GM12878 (cell line): ENCODE results near the gene SOX6. TPM values are rescaled to one million over a fixed set of nuclear protein-coding genes. Genes with fewer than 3 reads are reported as not detected.

ENCODE experiments used
- ATAC-seq: fragments of 200-7000 bp; cut with Tn5 transposase; 3 replicates; pipeline ENCODE4 v1.9.1; 2020; ENCODE audit warnings: mild to moderate bottlenecking, moderate library complexity
- BruUV-seq: library from RNA; stranded (reverse); fragments of 400-500 nt; replicated peaks from 2 replicates; lab custom pipeline; 2021; lab: Mats Ljungman, UMichigan
- CTCF ChIA-PET: fragments of 300-600 bp; sonication (Branson Sonifier 250); formaldehyde crosslinking; extraction: SDS; loops from one replicate; lab custom pipeline; 2021; ENCODE audit warnings: inconsistent platforms; lab: Yijun Ruan, JAX
- POLR2A ChIA-PET: fragments of 350-600 bp; formaldehyde crosslinking; extraction: SDS; loops from one replicate; lab custom pipeline; 2021; ENCODE audit warnings: inconsistent platforms; lab: Charles Lee
- RAD21 ChIA-PET: fragments of 300-600 bp; sonication (Branson Sonifier 250); formaldehyde crosslinking; loops from one replicate; lab custom pipeline; 2023; ENCODE audit warnings: antibody characterized with exemption; ENCODE audit not compliant: unreplicated experiment; lab: Charles Lee
- SMC1A ChIA-PET: fragments of 300-600 bp; sonication (Branson Sonifier 250); formaldehyde crosslinking; loops from one replicate; lab custom pipeline; 2023; ENCODE audit not compliant: unreplicated experiment, uncharacterized antibody; lab: Charles Lee
- DNase-seq: peaks from one replicate; pipeline ENCODE4 v3.0.0-alpha.2; 2011; ENCODE audit warnings: low read depth, low spot score
- FAIRE-seq: peaks from 3 replicates; lab custom pipeline; 2011; peaks lifted over from hg19 to GRCh38; lab: Jason Lieb, UNC
- H2AFZ ChIP-seq: 2 replicates; pipeline ENCODE4 v1.6.0; 2011; ENCODE audit warnings: low read depth, low read length, control low read depth; ENCODE audit not compliant: control insufficient read depth
- H3K27ac ChIP-seq: 2 replicates; pipeline ENCODE4 v1.5.1; 2011; ENCODE audit warnings: control low read depth; ENCODE audit not compliant: control insufficient read depth, insufficient read depth
- H3K27me3 ChIP-seq, 2 experiments: replicated peaks in 1 of 2; 2 replicates each; pipeline versions ENCODE4 v1.6.0 to v1.6.1; 2011; ENCODE audit warnings: low read length in 1 of 2; ENCODE audit not compliant: control insufficient read depth in 2 of 2, insufficient read depth in 2 of 2
- H3K36me3 ChIP-seq, 2 experiments: 2 replicates each; pipeline ENCODE4 v1.5.1; 2011; ENCODE audit warnings: low read length in 1 of 2; ENCODE audit not compliant: control insufficient read depth in 2 of 2, insufficient read depth in 2 of 2
- H3K4me1 ChIP-seq: 2 replicates; pipeline ENCODE4 v1.6.1; 2011; ENCODE audit warnings: mild to moderate bottlenecking, low read length, moderate library complexity, mixed read lengths; ENCODE audit not compliant: control insufficient read depth, insufficient read depth
- H3K4me2 ChIP-seq: 2 replicates; pipeline ENCODE4 v1.6.0; 2011; ENCODE audit warnings: control low read depth; ENCODE audit not compliant: control insufficient read depth, insufficient read depth
- H3K4me3 ChIP-seq: fragments of 200-600 bp; sonication (generic); 2 replicates; pipeline ENCODE4 v1.5.1; 2016
- H3K79me2 ChIP-seq: 2 replicates; pipeline ENCODE4 v1.6.0; 2011; ENCODE audit warnings: low read length; ENCODE audit not compliant: control insufficient read depth, insufficient read depth
- H3K9ac ChIP-seq: 2 replicates; pipeline ENCODE4 v1.8.0; 2011; ENCODE audit warnings: low read length, control low read depth, mixed read lengths; ENCODE audit not compliant: control insufficient read depth, insufficient read depth
- H3K9me3 ChIP-seq: replicated peaks from 3 replicates; pipeline ENCODE4 v1.5.1; 2011; ENCODE audit warnings: mild to moderate bottlenecking, low read length; ENCODE audit not compliant: control insufficient read depth, insufficient read depth
- H4K20me1 ChIP-seq: 2 replicates; pipeline ENCODE4 v1.6.0; 2011; ENCODE audit not compliant: control insufficient read depth, insufficient read depth
- ATF2 ChIP-seq: IDR thresholded peaks from 2 replicates; pipeline ENCODE4 v1.6.1; 2012; ENCODE audit warnings: low read length, inconsistent platforms
- BCL3 ChIP-seq: IDR thresholded peaks from 2 replicates; pipeline ENCODE4 v1.6.1; 2011; ENCODE audit warnings: borderline replicate concordance, low read depth, mild to moderate bottlenecking, moderate library complexity, low read length; ENCODE audit not compliant: insufficient read depth, poor library complexity, severe bottlenecking
- BMI1 ChIP-seq: fragments of 450-650 bp; IDR thresholded peaks from 2 replicates; pipeline ENCODE4 v1.6.1; 2016; ENCODE audit warnings: mild to moderate bottlenecking, moderate library complexity, borderline replicate concordance
- CBX5 ChIP-seq: sonication (generic); IDR thresholded peaks from 2 replicates; pipeline ENCODE4 v1.6.1; 2016; ENCODE audit warnings: low read depth, moderate library complexity, mild to moderate bottlenecking, inconsistent platforms
- CEBPB ChIP-seq, 2 experiments: fragments of 150-350 bp in 1 of 2; IDR thresholded peaks; 2 replicates each; pipeline ENCODE4 v1.6.1; 2012 to 2014; ENCODE audit warnings: low read depth in 2 of 2, low read length in 2 of 2, borderline replicate concordance in 1 of 2, inconsistent platforms in 1 of 2
- CREM ChIP-seq: IDR thresholded peaks from 2 replicates; pipeline ENCODE4 v1.6.1; 2014; ENCODE audit warnings: antibody characterized with exemption, low read depth
- GABPA ChIP-seq: IDR thresholded peaks from 2 replicates; pipeline ENCODE4 v1.6.1; 2014; ENCODE audit warnings: antibody characterized with exemption, low read depth, mild to moderate bottlenecking, inconsistent platforms
- JUNB ChIP-seq: IDR thresholded peaks from 2 replicates; pipeline ENCODE4 v1.6.1; 2016; ENCODE audit warnings: antibody characterized with exemption, mild to moderate bottlenecking
- KDM1A ChIP-seq: fragments of 200-600 bp; sonication (generic); IDR thresholded peaks from 2 replicates; pipeline ENCODE4 v1.6.1; 2016; ENCODE audit warnings: borderline replicate concordance
- LARP7 ChIP-seq: fragments of 450-650 bp; IDR thresholded peaks from 2 replicates; pipeline ENCODE4 v1.6.1; 2017; ENCODE audit warnings: mild to moderate bottlenecking
- MEF2A ChIP-seq: IDR thresholded peaks from 2 replicates; pipeline ENCODE4 v1.6.1; 2011; ENCODE audit warnings: low read depth, mild to moderate bottlenecking, low read length, moderate library complexity; ENCODE audit not compliant: insufficient read depth
- NFXL1 ChIP-seq: fragments of 450-650 bp; IDR thresholded peaks from 2 replicates; pipeline ENCODE4 v1.6.1; 2017; ENCODE audit warnings: antibody characterized with exemption, mild to moderate bottlenecking, borderline replicate concordance
- NFYA ChIP-seq: IDR thresholded peaks from 2 replicates; pipeline ENCODE4 v1.6.1; 2011; ENCODE audit warnings: low read depth, mild to moderate bottlenecking, low read length, improper control_type of control experiment, borderline replicate concordance
- RB1 ChIP-seq: fragments of 450-650 bp; formaldehyde crosslinking; IDR thresholded peaks from 2 replicates; pipeline ENCODE4 v1.6.1; 2017; ENCODE audit warnings: mild to moderate bottlenecking, borderline replicate concordance
- WGBS: methylation state at CpG from one replicate; pipeline ENCODE4 v1.1.6; 2016; ENCODE audit warnings: low lambda C conversion rate; ENCODE audit not compliant: insufficient replicate concordance, insufficient coverage; ENCODE audit errors: missing lambda C conversion rate; 5-methylcytosine and 5-hydroxymethylcytosine counted together
- in situ Hi-C: fragments of 300-500 bp; cut with MboI; formaldehyde crosslinking; loops from 9 replicates; pipeline ENCODE4 v1.14.3; 2018; ENCODE audit warnings: mixed read lengths
- intact Hi-C: fragments of 100-400 bp; cut with micrococcal nuclease; formaldehyde crosslinking; loops from one replicate; pipeline ENCODE4 v1.14.2; 2022; ENCODE audit not compliant: unreplicated experiment
- polyA plus RNA-seq, 11 experiments: library from polyadenylated mRNA; depleted of rRNA in 4 of 11; unstranded in 6 of 11; stranded (reverse) in 5 of 11; fragments of >200 nt; fragmentation: Nextera tagmentation in 4 of 11; fragmentation: Illumina TruSeq in 1 of 11; extraction: Ambion mirVana in 4 of 11; extraction: Trizol in 1 of 11; gene quantifications; 1 replicate in 1 of 11; 2 replicates in 10 of 11; pipeline versions ENCODE4 v1.2.1 to v1.2.3, GENCODE V29; 2011 to 2016; ENCODE audit warnings: inconsistent platforms in 2 of 11, missing spikeins in 2 of 11, low read depth in 1 of 11
- total RNA-seq, 4 experiments: library from RNA; depleted of rRNA in 3 of 4; stranded (reverse); fragments of >200 nt in 3 of 4; fragmentation: Illumina TruSeq in 1 of 4; extraction: Trizol in 1 of 4; gene quantifications; 2 replicates each; pipeline versions ENCODE4 v1.2.1 to v1.2.3, GENCODE V29; 2013 to 2021

SOX6 gene
- total and polyA plus RNA-seq, 10 of the 15 experiments (the other 5 are each of a cell fraction or from before 2014, with no cell fraction given), result 0.03 to 0.71 (median 0.29) TPM; not detected in 4

GRCh38 chr11:16049611-16050010 lies 306.7 kb downstream of the SOX6 start:
- ChIA-PET POLR2A (no interaction called here), SMC1A (no interaction called here), CTCF (interaction anchor here (1.2 kb wide), 1 partner anchor 13 kb away, joined by 6 read pairs; no protein-coding TSS in a partner anchor), RAD21 (no interaction called here)
- Histone ChIP-seq H3K9ac (no peak overlapping the region), H4K20me1 (no peaks in the 10 kb centered on the region), H3K36me3 (no peaks in the 10 kb centered on the region), H3K4me2 (no peak overlapping the region), H3K4me1 (no peaks in the 10 kb centered on the region), H3K79me2 (no peaks in the 10 kb centered on the region), H3K27me3 (no peaks in the 10 kb centered on the region), H2AFZ (no peak overlapping the region), H3K9me3 (no peaks in the 10 kb centered on the region), H3K27ac (no peak overlapping the region), H3K4me3 (no peak overlapping the region)
- no peak for FAIRE-seq
- in situ Hi-C loops, result no loop called here
- WGBS, result 31% methylated on average over 5 of the region's 5 CpGs
- intact Hi-C loops, result no loop called here
- no peak for DNase-seq
- ATAC-seq, result no peak
- TF ChIP-seq NFYA (no peak), RB1 (no peak), NFXL1 (no peak), CBX5 (no peak), GABPA (no peak), JUNB (no peak), KDM1A (no peak), MEF2A (no peak)
- no TSS peak for BruUV-seq

DNA sequence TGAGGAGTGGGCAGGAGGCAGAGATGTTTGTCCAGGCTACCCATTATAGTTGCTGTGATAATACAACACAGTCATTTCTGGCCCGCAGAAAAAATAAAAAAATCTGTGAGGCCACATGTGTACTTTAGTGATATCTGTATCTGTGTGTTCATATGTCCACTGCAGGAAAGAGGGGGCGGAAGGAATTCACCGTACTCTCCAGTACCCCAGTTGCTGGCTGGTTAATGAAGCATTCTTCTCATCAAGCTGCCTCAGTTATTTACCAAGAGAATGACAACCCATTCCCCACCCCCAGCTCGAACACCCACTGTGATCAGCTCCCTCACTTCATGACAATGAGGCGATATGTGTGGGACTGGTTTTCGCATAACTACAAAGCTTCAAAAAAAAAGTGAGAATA lies 309.3 kb downstream of the SOX6 start:
- Histone ChIP-seq H3K9ac (no peak overlapping the region), H3K9me3 (no peaks in the 10 kb centered on the region), H3K4me2 (no peak overlapping the region), H2AFZ (no peak overlapping the region), H3K79me2 (no peaks in the 10 kb centered on the region), H3K4me3 (no peak overlapping the region), H3K27ac (no peak overlapping the region), H3K27me3 (no peaks in the 10 kb centered on the region), H3K4me1 (no peaks in the 10 kb centered on the region), H3K36me3 (no peaks in the 10 kb centered on the region), H4K20me1 (no peaks in the 10 kb centered on the region)
- DNase-seq (no peak), FAIRE-seq (no peak), ATAC-seq (peak; percentile 23; the same call in 2 of the 3 replicates)
- 52% methylated on average over 6 of the region's 6 CpGs for WGBS
- BruUV-seq, result no TSS peak
- RAD21 ChIA-PET, result no interaction called here
- intact Hi-C loops (no loop called here), in situ Hi-C loops (no loop called here)
- CTCF ChIA-PET, result no interaction called here
- POLR2A ChIA-PET, result no interaction called here
- SMC1A ChIA-PET, result no interaction called here
- TF ChIP-seq CEBPB (IDR thresholded peaks at IDR 0.05; ENCODE audit: borderline replicate concordance in 1 of 2, low read depth in 2 of 2, low read length in 2 of 2) (no peak), LARP7 (no peak), BCL3 (no peak), BMI1 (no peak), CREM (no peak), ATF2 (no peak)
